DOHH2 (cell line): ENCODE data around the gene RPRD1B.

ENCODE experiments used
- CTCF ChIP-seq: fragments of 200-600 bp; sonication (generic); IDR thresholded peaks from one replicate; pipeline ENCODE4 v1.5.1; 2014; ENCODE audit warnings: antibody characterized with exemption, mild to moderate bottlenecking, low read depth, low read length; ENCODE audit not compliant: poor library complexity, severe bottlenecking
- EZH2phosphoT487 ChIP-seq: fragments of 200-600 bp; sonication (generic); IDR thresholded peaks from 2 replicates; pipeline ENCODE4 v1.6.1; 2017; ENCODE audit warnings: borderline replicate concordance, mild to moderate bottlenecking, antibody characterized with exemption, low read length, moderate library complexity, mixed read lengths

GRCh38 chr20:37994512-37994911 is 39.0 kb upstream of the RPRD1B start:
- TF ChIP-seq CTCF (no peak), EZH2phosphoT487 (no peak)
